ENCODE data around the gene KANSL3.
"Not testable (repeated sequence)": the region's sequence is repeated elsewhere in the genome, so short reads cannot be mapped to it uniquely, and the experiment has no call there.

Gene KANSL3

DNA sequence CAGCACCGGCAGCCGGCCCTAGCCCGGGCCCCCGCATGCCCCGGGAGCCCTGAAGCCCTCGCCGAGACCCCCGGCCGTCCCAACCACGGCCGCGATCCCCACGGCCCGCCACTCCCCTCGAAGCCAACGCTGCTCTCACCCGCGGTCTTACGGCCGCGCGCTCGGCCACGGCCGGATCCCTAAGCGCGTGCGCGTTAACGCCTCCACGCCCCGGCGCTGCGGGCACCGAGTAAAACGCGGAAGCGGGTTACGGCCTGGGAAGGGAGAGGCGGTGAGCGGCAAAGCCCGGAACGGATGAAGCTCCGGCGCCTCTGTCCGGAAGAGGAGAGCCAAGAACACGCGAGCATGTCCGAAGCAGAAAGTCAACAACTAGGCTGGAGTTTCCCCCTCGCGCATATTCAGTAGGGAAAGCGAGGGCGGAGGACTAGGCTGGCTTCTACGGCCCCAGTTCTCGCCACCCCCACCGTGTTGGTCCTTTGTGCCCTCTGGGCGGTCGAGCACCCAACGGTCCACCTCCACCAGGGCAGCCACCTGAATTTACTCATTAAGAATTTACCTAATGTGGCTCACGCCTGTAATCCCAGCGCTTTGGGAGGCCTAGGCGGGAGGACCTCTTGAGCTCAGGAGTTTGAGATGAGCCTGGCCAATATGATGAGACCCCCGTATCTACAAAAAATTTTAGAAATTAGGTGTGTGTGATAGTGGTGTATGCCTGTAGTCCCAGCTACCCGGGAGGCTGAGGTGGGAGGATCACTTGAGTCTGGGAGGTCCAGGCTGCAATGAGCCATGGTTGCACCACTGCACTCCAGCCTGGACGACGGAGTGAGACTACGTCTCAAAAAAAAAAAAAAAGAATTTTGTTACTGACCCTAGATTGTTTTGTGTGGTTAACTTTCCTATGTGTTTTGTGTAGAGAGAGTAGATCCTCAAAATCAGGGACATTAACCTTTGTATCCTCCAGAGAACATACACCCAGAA, at the start of gene KANSL3:
Gene KANSL3, minus strand, starts transcription at position 169 of the 978 bp plus-strand sequence. CDS start 1,177 bp downstream, outside the sequence.
- DNase-seq, result peak; percentile 97

DNA sequence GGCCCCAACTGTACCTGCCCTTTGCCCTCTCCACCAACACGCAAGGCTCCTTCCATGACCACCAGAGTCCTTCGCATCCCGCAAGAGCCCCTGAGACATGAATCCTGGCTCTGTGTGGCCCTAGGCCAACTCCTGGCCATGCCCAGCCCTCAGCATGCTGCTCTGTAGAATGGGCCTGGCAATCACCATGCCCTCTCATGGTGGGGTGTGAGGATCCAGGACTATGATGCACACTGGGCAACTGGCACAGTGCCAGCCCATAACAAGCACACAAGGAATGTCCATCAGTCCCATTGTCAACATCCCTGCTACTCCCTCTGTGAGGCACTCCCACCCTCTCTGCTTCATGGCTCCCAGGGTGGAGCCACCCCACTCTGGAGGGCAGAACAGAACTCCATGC, 49.2 kb upstream of the KANSL3 start:
- no peak for DNase-seq

DNA sequence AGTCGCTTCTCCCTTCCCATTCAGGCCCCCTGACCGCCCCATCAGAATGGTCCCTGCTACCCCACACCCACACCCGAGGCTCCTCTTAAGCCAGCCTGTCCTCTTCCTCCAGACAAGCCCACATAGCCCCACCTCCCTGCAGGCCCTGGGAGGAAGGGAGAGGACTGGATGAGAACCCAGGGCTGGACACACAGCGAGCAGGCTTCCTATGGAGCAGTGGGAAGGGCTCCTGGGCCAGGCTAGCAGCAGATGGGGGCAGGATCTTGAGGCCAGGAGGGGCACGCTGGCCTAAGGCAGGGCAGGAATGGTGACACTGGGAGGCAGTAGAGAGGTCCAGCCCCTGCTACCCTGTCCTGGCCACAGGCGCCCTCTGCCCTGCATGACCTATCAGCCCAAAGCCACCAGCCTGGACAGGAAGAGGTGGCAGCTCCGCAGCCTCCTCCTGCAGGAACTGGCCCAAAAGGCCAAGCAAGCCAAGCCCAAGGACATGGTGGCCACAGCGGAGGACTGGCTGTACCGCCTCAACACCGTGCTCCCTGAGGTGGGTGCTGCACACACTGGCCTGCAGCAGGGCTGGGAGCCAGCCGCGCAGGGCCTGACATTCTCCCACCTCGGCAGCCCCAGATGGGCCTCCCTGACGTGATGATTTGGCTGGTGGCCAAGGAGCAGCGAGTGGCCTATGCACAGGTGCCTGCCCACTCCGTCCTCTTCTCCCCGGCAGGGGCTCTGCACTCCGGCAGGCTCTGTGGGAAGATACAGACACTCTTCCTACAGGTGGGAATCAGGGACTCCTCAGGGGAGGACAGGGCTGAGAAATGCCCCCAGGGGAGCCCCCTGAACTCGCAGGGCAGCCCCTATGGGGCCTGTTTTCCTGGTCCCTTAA, 47.7 kb upstream of the KANSL3 start:
- DNase-seq, result peak; percentile 86

DNA sequence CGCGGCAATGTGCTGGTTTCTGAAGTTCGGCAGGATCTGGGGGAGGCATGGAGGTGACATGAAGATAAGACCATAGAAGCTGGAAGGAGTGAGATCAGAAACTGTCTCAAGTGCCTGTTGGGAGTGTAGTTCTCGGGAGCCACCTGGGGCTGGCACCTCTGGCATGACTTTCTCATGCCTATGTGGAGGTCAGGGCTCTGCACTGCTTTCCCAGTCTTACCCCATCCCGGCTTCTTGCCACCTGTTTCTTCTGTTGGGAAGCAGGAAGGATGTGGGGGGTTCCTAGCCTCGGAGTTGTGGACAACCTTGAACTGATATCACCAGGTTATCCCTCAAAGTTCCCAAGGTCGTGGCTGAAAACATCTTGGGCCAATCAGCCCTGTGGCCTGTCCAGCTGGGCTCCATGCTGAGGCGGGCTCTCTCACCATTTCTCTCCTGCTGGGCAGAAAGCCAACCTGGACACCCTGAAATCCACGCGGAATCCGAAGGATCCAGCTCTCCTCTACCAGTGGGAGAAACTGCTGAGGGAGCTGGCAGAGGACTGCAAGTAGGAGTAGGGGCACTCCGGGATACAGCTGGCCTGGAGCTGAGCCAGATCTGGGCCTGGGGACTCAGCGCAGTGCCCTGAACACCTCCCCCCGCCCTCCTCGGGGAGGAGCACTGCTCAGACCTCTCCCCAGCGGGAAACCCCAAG, 46.9 kb upstream of the KANSL3 start:
- DNase-seq, result peak; percentile 18

DNA sequence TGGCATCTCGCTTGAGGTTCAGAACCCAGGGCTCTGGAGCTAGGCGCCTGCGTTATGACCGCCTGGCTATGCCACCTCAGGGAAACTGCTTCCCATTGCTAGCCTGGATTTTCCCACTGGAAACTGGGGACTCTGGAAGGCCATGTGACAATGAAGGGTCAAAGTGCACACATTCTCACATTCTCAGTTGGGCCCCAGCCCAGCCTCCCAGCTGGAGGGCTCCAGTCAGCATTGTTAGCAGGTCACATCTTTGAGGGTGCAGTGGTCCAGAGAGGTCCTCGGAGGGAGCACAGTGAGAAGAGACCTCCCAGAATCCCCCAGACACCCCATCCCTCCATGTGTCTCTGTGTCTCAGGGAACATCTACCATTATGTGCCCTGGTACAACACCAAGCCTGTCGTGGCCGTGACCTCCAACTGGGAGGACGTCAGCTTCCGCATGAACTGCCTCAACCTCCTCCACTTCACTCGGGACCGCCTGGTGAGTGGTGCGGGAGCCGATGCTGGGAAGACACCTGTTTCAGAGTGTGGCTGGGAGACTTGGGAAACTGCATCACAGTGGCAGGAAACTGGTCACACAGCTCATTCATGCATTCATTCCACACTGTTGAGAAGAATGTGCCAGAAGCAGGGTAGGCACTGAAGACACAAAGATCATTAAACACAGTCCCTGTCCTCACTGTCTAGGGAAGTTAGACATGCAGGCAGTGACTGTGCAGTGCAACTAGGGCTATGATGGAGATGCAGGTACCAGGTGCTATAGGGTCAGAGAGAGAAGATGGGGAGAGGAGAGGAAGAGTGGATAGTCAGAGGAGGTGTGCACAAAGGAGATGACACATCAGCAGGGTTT, 46.1 kb upstream of the KANSL3 start:
- DNase-seq, result no peak

DNA sequence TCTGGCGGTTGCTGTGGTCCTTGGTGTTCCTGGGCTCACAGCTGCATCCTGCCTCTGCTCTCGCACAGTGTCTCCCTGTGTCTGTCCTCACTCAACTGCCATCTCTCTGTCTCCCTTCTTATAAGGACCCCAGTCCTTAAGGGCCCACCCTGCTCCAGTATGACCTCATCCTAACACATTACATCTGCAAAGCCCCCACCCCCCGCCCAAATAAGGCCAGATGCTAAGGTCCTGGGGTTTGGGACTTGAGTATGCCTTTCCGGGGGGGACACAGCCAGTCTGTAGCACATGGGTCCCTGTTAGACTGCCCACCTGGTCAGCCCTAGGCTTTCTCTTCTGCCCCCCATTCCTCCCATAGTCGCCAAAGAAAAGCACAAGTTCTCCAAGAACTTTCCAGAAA, 45.2 kb upstream of the KANSL3 start:
- DNase-seq, result no peak

DNA sequence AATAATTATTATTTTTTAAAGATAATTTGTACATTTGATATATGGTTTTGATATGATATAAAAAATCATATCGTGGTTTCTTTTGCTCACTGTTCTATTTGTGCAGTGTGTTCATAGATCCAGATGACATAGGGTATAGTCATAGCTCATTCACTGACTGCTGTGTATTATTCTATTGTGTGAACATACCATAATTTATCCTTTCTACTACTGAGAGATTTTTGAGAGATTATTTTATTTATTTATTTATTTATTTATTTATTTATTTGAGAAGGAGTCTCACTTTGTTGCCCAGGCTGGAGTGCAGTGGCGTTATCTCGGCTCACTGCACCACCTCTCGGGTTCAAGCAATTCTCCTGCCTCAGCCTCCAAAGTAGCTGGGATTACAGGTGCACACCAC, 43.4 kb upstream of the KANSL3 start:
- DNase-seq, result no peak

DNA sequence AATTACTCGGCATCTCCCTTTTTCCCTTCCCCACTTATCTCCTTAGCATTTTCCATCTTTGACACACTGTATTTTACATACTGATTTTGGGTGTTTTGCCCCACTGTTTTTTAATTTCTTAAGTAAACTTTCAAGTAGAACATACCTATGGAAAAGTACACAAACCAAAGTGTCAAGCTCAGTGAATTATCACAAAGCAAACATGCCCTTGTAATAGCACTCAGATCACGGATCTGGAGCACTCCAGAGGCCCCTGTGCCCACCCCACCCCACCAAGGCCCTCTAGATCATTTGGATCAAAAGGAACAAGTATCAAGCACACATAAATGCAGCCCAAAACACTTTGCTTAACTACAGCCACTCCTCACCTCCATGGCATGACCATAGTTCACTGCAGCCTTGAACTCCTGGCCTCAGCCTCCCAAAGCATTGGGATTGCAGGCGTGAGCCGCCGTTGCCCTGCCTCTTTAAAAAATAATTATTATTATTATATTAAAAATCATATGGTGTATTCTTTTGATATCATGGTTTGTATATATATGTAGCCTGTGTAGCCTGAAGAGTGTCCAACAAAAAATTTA, 42.5 kb upstream of the KANSL3 start:
- DNase-seq, result no peak

DNA sequence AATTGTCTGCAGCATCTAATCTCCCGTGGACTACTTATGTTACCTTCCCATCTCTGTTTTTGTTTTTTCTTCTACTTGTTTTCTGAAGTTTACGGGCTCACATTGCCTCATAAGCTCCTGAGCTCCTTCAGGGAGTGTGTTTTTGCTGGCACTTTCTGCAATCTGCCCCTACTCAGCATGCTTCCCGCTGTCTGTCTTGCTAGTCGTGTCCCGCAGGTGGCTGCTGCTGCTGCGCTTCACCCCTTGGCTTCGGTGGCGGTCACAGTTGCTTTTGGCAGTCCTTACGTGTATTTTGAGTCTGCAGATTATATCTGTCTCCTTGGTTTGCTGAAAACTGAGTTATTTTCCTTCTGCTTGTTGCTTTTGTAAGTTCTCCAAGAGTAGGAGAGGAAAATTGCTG, 41.7 kb upstream of the KANSL3 start:
- DNase-seq, result no peak

DNA sequence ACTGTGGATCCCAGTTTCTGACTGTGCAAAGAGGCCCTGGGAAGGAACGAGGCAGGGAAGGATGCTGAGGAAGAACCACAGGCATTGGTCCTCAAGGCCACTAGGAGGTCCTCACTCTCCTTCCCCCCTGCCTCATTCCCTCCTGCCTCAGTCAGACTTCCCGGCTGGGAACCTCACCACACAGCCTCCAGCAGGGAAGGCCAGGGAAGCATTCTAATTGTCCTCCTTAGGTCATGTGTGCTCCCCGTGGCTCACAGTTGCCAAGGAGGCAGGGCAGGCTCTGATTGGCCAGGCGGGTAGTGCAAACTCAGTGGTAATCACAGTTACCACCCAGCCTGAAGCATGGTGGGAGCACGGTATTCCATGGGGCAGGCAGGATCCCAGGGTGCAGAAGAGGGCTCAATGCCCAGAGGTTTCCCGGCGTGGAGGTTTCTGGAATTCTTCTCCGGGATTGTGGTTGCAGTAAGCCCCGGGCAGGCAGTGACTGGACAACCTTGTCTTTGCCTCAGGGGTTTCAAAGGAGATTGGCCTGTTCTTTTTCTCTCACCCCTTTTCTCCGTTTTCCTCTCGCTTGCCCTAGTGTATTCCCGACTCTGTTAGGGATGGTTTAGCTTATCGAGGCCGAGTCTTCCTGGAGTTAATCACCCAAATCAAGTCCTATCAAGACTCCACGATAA, 31.6 kb upstream of the KANSL3 start:
- no peak for DNase-seq

DNA sequence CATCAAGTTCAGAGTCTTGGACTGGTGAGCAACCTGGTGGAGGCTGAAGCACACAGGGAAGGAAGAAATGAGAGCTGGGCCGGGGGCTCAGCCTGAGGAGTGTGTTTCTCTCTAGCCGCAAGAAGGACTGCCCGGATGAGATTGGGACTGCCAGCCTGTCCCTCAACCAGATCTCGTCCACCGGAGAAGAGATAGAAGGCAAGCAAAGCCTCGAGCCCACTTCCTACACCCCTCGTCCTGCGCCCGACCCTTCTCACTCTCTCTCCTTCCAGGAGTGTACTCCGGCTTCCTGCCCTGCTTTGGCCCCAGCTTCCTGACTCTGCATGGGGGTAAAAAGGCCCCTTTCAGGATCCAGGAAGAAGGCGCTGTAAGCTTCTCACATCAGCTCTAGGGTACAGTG, 30.7 kb upstream of the KANSL3 start:
- DNase-seq, result no peak

DNA sequence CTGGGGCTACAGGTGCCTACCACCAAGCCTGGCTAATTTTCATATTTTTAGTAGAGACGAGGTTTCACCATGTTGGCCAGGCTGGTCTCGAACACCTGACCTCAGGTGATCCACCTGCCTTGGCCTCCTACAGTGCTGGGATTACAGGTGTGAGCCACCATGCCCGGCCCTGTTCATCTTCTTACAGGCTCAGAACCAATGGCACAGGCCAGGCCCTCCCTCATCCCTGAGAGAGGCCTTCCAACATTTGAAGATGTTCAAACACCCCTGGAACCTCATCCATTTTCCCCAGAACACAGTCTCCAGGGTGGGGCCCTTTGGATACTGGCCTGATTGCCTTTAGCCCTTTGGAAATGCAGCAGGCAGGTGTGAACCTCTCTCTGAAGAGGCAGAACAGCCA, 27.6 kb upstream of the KANSL3 start:
- not testable (repeated sequence) for DNase-seq

DNA sequence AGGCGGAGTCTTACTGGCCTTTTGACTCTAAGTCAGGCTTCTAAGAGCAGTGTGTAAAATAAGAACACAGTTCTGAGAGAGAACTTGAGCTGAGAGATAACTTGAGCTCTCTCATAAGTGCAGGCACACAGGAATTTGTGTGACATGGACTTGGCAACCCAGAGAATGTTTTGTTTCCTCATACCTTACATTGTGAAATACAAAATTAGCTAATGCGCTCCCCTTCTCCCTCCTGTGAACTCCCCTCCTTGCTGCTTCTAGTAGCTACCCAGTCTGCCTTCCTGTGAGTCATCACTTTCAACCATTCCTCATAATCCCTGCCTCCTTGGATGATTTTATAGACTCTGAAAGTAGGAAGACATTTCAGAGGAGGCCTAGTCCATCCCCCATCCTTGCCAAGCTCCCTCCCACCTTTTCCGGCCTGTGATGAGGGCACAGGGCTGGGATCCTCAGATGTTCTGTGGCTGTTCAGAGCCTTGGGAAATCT, 27.0 kb upstream of the KANSL3 start:
- no peak for DNase-seq

DNA sequence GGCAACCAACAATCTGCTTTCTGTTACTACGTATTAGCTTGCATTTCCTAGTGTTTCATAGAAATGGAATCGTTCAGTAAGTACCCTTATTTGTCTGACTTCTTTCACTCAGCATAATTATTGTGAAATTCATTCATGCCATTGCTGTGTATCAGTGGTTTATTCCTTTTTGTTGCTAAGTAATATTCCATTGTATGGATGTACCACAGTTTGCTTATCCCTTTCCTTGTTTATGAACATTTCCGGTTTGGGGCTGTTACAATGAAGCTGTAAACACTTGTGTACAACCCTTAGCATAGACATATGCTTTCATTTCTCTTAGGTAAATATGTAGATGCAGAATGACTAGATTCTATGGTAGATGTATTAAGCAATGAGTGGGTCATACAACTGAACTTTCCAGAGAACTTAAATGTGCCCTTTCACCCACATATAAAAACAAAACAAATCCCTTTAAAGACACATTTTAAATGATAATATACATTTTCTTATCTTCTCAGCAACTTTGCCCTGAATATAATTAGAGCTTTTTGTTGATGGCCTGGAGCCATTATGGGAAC, 26.3 kb upstream of the KANSL3 start:
- no peak for DNase-seq

DNA sequence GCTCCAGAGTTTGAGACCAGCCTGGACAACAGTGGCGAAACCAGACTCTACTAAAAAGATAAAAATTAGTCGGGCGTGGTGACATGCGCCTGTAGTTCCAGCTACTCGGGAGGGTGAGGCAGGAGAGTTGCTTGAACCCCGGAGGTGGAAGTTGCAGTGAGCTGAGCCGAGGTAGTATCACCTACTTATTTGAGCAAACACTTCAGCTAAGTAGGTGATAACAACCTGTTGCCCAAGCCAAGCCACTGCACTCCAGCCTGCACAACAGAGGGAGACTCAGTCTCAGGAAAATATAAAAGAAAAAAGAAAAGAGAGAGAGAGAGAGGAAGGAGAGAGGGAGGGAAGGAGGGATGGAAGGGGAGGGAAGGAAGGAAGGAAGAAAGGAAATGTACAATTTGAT, 25.7 kb upstream of the KANSL3 start:
- DNase-seq, result no peak

DNA sequence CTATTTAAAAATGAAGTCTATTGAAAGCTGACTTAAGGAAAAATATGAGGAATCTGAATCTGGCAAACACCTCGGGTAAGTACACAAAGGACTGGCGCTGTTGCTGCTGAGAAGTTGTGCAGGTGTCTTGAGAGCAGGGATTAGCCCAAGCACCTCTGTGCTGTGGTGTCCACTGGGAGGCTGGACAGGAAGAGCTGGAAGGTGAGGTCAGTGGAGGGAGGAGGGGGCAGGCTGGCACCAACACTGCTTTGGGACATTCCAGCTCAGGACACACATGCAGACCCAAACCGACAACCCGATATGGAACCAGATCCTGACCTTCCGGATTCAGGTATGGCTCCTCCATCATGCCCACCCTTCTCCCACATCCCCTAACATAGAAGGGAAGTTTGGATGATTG, 25.1 kb upstream of the KANSL3 start:
- DNase-seq, result no peak

DNA sequence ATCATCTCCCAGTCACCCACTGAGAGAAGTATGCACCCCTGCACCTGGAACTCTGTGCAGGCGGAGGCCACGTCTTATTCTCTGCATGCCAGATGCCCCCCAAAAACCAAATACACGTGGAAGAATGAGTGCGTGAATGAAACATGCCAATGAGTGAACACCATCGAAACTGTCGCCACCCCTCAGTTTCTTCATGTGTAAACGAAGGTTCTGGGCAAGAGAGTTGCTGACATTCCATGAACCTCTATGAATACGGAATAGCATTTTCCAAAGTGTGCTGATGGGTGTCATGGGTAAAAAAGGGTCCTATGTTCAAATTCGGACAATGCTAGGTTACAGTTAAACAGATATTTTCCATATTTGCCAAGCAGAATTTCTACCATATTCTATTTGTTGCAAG, 24.2 kb upstream of the KANSL3 start:
- DNase-seq, result no peak

DNA sequence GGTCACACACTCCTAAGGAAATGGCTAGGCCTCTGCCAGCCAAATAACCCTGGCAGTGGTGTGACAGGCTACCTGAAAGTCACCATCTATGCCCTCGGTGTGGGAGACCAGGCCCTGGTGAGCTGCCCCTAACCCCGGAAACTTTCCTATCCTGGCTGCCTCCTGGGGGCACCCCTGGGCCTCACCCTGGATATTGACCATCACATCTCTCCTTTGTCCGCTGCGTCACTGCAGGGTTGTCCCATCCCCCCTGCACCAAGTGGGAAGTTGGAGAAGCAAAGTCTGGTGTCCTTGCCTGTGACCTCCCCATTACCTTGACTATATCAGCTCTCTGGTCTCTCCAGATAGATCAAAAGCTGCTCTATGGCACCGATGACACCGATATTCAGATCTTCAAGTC, 23.2 kb upstream of the KANSL3 start:
- no peak for DNase-seq

DNA sequence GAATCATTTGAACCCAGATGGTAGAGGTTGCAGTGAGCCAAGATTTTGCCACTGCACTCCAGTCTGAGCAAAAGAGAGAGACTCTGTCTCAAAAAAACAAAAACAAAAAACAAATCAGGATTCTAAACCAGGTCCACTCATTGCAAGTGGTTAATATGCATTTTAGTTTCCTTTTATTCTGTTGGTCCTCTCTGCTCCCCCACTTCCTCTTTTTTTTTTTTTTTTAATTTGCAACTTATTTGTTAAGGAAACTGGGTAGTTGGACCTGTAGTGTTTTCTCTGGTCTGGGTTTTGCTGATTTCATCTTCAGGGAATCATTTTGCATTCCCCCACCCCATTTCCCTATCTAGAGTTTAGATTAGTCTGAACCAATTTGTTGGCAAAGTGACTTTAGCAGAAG, 18.4 kb upstream of the KANSL3 start:
- no peak for DNase-seq

DNA sequence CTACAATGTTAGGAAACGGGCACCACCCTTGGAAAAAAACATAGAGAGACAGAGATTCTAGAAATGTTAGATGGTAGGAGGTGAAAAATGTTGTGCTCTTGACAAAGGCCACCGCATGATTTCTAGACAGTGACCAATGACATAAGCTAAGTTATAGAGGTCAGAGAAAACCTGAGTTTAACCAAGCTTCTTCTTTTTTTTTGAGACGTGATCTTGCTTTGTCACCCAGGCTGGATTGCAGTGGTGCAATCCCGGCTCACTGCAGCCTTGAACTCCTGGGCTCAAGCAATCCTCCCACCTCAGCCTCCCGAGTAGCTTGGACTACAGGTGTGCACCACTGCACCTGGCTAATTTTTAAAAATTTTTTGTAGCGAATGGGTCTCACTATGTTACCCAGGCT, 17.4 kb upstream of the KANSL3 start:
- no peak for DNase-seq

DNA sequence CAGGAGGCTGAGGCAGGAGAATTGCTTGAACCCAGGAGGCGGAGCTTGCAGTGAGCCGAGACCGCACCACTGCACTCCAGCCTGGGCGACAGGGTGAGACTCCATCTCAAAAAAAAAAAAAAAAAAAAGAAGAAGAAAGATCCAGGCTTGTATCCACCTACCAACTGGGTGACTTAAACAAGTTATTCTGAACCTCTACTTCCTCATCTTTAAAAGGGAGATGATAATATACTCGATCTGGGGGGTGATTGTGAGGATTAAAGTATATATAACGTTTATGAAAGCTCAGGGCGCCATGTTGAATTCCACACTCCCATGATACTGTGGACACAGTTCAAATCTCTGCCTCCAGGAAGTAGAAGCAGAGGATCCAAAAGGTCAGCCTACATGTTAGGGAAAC, 16.7 kb upstream of the KANSL3 start:
- DNase-seq, result not testable (repeated sequence)

Data from RPMI8226 (cell line).